AG08395 (cell line): ENCODE results near the gene BCAS1.

Experiments
- DNase-seq: peaks from one replicate; pipeline ENCODE4 v3.0.0; 2012; ENCODE audit warnings: mixed read lengths, low spot score

Gene BCAS1, protein sequence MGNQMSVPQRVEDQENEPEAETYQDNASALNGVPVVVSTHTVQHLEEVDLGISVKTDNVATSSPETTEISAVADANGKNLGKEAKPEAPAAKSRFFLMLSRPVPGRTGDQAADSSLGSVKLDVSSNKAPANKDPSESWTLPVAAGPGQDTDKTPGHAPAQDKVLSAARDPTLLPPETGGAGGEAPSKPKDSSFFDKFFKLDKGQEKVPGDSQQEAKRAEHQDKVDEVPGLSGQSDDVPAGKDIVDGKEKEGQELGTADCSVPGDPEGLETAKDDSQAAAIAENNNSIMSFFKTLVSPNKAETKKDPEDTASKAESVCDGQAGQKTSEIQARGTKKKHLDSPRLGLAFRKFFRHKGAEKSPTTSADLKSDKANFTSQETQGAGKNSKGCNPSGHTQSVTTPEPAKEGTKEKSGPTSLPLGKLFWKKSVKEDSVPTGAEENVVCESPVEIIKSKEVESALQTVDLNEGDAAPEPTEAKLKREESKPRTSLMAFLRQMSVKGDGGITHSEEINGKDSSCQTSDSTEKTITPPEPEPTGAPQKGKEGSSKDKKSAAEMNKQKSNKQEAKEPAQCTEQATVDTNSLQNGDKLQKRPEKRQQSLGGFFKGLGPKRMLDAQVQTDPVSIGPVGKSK

DNA sequence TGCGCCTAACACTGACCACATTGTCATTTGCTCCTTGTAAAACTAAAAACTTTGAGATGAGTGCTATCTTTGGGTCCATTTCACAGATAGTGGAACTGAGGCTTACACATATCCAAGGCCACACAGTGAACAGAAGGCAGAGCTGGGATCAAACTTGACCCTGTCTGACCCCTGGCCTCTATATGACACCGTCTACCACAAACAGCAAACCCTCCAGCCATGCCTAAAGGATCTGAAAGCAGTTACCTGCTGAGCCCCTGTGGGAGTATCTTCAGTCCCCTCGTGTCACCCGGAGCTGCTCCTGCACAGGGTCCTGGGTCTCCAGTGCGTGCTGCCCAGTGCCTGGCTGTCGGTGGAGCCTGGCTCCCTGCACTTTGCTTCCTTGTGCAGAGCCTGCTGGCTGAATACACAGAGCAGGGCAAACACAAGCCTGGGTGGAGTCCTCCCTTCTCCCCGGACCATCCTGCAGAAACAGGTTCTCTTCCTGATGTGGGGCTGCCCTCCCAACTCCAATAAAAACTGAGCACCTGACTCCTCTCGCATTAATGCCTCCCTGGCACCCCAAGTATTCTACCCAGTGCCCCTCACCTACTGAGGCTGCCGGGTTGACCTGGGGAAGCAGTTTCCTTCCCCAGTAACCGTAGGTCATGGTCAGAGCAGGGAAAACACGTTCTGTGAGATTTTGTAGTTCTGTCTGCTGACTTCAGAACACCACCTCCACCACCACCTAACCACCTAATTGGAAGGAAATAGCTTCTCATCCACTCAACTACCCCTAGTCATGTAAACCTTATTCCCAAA is at the start of gene BCAS1:
BCAS1 (minus strand) TSS at position 408 of the 801 bp plus-strand sequence. CDS start 11,876 bp downstream, outside the sequence.
- no peak for DNase-seq

DNA sequence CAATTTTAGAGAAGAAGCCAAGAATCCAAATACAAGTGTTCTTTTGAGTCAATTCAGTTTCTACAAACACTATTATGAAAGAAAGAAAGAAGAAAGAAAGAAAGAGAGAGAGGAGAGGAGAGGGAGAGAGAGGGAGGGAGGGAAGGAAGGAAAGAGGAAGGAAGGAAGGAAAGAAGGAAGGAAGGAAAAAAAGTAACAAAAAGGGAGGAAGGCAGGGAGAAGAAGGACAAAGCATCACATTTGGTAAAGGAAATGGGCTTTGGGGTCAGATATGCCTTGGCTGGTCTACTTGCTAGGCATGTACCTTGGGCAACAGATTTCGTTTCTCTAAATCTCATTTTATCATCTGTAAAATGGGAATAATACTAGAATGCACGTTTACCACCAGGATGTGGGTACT is 49.4 kb upstream of the BCAS1 start:
- DNase-seq: no peak

DNA sequence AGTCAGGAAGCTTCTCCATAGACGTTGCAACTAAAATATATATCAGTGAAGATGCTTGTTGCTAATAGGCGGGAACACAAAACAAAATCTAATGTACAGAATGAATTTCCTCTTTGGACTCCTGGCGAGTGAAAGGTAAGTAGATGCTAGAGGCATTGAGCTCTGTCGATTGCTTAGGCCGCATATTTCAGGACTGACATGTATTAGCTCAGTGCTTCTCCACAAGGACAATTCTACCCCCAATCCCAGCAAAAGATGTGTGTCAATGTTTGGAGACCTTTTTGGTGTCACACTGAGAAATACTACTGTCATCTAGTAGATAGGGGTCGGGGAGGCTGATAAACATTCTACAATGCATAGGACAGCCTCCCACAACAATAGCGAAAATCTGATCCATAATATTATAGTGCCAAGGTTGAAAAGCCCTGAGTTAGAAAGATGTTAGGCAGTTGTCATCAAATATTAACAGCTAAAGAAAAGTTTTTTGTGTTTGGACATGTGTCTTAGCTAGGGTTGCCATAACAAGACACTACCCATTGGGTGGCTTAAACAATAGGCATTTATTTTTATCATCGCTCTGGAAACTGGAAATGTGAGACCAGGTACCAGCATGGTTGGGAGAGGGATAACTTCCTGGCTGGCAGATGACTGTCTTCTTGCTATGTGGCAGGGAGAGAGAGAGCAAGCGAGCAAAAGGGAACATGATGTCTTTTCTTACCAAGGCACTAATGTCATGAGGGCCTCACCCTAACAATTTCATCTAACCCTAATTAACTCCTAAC is 48.0 kb upstream of the BCAS1 start:
- no peak for DNase-seq

DNA sequence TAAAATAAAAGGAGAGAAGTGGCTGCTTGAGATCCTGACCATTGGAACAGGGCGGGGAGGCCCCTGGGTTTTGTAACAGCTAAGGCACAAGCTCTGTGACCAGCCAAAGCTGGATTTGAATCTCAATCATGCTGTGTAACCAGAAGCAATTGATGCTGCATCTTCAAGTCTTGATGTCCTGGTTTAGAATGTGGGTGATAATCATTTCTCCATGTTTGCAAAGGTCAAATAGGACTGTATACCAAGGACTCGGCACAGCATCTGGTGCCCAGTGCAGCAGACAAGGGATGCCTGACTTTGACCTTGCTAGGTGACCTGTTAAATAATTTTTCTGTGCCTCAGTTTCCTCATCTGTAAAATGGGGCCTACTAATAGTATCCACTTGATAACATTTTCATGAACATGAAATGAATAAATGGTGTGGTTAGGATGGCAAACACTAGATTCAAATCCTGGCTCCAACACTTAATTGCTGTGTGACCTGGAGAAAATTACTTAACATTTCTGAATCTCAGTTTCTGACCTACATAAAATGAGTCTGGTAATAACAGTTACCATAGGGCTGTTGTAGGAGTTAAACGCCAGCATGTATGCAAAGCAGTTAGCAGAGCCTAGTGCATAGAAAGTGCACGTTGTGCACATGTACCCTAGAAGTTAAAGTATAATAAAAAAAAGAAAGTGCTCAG is 46.3 kb upstream of the BCAS1 start:
- no peak for DNase-seq

DNA sequence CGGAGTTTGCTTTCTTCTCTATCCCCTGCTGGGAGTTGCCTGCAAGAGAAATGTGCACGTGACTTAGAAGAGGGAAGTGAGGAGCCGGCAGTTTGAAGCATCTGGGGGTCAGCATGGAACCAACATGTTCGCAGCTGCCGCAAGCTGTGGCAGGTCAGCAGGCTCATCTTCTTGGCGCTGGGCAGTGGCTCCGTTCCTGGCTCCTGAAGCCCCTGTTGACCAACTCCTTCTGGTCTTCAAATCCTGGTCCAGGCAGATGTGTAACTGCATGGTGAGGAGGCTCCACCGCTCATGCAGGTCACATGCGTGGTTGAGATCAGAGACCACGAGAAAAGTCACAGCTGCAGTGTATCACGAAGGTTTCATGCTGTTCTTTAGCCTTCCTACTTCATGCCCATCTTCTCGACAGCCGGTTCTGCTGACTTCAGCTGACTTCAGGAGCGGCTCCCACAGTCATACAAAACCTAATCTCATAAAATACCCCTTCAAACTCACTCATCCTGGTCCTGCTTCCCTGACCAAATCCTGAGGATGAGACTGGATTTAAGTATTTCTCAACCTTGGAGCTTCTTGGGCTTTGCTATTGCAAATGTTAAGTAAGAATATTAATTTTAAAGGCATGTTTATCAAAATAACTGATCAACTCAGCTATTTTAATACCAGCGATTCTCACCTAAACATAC is 44.9 kb upstream of the BCAS1 start:
- peak; percentile 25 for DNase-seq

DNA sequence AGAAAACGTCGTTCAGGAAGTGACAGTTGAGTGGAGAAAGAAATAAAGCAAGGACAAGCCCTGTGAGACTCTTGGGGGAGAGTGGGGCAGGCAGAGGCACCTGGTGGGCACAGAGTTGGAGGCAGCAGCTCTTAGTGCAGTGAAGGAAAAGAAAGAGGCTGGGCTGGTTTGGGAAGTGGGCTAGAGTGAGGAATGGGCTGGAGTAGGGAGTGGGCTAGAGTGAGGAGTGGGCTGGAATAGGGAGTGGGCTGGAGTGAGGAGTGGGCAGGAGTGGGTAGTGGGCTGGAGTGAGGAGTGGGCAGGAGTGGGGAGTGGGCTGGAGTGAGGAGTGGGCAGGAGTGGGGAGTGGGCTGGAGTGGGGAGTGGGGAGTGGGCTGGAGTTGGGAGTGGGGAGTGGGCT is 43.7 kb upstream of the BCAS1 start:
- DNase-seq: no peak

DNA sequence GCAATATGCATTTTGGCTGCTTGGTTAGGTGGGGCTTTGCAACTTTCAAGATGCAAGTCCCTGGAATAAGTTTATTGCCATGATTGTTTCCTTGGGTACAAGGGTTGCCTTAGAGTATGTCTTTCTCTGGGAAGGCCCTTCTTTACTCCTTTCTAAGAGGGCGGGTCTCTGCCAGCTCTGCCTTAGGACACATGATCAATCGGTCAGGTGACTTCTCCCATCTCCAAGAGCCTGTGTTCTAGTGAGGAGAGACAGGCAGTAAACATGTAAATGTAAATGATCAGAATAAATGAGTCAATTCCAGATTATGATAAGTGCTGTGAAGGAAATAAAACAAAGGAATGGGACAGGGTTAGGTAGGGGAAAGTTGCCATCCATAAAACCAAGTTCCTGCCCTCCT is 43.2 kb upstream of the BCAS1 start:
- no peak for DNase-seq

DNA sequence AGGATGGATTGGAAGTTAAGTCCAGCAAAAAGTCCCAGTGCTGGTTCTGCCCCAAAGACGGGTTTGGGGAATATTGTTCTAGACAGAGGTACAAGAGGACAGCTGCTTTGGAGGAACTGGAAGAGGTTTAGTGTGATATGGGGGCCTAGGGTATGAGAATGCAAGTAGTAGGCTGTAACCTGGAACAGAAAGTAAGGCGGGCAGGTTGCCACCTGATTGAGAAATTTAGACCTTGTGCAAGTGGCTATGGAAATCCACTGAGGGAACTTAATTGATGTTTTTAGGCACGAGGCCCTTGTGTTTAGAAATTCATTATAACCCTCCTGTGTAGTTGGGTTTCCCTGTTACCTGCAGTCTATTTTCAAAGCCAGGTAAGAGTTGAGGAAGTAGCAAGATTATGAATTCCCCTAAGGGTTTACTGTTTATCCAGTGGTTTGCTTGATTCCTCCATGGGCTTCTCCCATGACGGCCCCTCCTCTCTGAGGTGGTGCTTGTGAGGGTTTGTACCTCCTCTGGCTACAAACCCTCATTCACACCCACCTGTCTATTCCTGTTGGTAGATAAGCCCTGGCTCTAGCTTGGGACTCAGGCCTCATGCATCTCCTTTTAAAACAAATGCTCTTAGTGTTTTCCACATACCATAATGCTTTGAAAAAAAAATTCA is 42.0 kb upstream of the BCAS1 start:
- DNase-seq: no peak

DNA sequence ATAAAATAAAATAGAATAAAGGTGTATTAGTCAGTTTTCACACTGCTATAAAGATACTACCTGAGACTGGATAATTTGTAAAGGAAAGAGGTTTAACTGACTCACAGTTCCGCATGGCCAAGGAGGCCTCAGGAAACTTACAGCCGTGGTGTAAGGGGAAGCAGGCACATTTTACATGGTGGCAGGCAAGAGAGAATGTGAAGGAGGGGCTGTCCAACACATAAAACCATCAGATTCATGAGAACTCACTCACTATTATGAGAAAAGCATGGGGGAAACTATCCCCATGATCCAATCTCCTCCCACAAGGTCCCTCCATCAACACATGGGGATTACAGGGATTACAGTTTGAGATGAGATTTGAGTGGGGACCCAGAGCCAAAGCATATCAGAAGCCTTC is 41.1 kb upstream of the BCAS1 start:
- no peak for DNase-seq

DNA sequence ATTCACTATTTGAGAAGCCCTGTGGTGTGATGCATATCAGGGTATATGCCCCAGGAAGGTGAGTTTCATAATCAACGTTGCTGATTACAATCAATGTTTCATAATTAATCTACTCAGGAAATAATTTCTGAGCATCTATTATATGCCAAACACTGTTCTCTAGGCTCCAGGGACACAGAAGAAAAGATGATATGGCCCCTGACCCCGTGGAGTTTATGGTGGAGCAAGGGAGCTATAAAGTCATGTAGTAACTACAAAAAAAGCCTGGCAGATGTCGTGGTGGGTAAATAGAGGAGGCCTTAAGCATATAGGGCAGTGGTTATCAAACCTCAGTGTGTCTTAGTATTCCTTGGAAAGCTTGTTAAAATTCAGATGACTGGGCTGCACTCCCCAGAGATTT is 40.1 kb upstream of the BCAS1 start:
- no peak for DNase-seq

DNA sequence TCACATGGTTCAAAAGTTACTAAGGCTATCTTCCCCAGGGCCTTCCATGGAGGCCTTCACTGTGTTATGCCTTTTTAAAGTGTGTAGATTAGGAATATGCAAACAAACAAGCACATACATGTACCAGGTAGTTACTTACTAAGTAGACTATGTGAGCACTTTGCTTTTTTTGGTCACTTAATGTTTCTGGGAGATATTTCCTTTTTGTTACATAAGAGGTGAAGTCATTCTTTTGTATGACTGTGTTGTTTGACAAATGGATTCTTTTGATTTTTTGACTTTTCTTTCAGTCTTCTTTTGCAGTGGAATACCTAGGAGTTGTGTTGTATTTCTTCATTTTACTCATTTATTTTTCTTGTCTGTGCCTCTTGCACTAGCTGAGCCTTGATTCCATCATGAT is 39.6 kb upstream of the BCAS1 start:
- no peak for DNase-seq

DNA sequence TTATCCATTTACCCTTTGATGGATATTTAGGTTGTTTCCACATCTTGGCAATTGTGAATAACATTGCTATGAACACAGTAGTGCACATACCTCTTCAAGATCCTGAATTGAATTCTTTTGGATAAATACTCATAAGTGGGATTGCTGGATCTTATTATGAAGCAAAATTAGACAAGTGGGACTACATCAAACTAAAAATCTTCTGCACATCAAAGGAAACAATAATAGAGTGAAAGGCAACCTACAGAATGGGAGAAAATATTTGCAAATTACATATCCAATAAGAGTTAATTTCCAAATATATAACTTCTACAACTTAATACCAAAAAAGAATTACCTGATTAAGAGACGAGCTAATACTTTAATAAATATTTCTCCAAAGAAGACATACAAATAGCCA is 38.4 kb upstream of the BCAS1 start:
- DNase-seq: no peak

DNA sequence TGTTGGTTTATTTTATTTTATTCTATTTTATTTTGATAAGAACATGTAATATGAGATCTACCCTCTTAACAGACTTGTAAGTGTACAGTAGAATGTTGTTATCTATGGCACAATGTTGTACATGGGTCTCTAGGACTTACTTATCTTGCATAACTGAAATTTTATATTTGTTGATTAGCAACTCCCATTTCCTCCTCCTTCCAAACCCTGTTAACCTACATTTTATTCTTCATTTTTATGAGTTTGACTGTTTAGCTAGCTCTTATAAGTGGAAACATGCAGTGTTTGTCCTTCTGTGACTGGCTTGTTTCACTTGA is 37.9 kb upstream of the BCAS1 start:
- no peak for DNase-seq

DNA sequence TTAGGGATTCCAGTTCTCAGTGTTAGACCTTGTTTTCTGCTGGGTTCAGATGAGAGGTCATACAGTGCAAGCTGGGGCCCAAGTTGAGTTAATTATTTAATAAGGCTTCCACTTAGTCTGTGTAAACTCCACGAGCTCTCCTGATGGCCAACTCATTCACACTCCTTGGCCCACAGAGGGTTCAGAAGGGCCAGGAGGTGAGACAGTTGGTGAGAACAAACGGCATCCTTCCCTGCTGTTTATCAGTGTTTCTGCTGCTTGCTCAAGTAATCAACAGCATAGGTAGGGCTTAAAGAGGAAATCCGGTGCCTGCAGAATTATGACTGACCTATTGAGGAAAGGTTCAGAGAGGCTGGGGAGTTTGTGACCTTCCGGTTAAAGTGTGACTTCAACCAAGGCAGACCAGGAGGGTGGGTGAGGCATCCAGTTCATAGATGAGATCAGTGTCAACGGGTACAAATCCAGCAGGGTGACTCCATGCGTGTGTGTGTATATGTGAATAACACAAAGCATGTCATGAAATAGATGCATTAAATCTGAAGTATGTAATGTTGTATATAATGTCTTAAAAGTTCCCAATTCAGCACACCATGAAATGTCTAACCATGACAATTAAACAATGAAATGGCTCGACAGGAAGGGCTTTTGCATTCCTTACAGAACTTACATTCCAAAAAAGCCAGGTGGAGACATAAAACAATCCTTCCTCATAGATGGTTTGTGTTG is 37.4 kb upstream of the BCAS1 start:
- DNase-seq: no peak

DNA sequence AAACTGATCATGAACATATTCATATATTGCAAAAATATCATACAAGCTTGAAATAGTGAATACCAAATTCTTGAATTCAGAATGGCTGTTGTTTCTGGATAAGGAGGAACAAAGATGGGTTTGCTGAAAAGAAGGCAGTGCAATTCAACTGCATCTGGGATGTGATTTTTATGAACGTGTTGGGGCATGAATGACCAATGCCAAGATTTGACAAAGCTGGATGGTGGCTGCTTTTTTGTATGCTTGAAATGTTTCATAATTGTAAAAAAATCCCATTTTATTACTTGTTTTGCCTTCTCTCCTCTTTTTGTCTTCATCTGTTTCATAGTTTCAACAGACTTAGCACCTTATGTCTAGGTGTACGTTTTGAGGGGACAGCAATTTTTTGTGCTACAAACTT is 36.8 kb upstream of the BCAS1 start:
- no peak for DNase-seq

DNA sequence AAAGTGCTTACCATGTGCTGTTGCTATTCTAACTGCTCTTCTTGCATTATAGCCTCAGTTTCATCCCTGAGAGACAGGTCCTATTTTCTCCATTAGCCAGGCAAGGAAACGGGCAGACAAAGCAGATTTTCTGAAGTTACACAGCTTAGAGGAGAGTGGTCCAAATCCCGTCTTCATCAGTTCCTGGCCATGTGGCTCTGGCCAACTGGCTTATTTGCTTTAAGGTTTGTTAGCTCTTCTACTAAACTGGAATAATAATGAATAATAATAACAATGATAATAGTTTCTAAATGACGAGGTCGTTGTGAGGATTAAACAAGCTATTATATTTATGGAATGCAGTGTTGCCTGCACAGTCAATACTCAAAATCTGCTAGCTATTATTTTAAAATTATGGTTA is 35.8 kb upstream of the BCAS1 start:
- DNase-seq: no peak

DNA sequence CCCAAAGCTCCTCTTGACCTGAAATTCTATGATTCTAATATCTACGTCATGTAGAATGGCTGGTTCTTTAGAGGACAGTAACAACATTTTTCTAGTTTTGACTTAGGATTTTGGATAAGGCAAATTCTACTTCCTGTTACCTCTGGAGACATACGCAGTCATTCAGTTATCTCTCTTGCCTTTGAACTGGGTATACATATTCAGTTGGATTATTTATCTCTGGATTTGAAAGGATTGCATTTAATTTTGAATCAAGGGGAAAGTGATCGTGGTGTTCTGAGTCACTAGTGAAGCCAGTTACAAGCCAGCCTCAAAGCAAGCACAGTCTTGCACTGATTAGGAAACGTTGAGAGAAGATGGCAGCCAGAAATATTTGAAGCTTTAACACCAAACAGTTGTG is 35.3 kb upstream of the BCAS1 start:
- DNase-seq: no peak

DNA sequence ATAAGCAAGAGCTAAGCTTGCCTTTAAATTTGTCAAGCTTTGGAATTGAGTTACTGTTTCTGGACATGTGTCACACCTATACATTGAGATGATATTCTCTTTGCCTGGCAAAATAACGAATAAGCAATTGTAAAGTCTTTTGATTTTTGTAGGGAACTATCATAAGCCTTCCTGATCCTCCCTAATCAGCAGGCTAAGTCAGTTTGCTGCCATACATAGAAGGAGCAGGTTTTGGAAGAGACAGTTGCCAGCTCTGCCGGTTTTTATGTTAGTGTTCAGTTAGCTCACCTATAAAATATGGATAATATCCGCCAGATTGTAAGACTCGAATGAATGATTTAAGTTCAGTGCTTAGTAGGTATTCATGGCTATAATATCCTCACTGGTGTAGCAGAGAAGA is 34.4 kb upstream of the BCAS1 start:
- no peak for DNase-seq

DNA sequence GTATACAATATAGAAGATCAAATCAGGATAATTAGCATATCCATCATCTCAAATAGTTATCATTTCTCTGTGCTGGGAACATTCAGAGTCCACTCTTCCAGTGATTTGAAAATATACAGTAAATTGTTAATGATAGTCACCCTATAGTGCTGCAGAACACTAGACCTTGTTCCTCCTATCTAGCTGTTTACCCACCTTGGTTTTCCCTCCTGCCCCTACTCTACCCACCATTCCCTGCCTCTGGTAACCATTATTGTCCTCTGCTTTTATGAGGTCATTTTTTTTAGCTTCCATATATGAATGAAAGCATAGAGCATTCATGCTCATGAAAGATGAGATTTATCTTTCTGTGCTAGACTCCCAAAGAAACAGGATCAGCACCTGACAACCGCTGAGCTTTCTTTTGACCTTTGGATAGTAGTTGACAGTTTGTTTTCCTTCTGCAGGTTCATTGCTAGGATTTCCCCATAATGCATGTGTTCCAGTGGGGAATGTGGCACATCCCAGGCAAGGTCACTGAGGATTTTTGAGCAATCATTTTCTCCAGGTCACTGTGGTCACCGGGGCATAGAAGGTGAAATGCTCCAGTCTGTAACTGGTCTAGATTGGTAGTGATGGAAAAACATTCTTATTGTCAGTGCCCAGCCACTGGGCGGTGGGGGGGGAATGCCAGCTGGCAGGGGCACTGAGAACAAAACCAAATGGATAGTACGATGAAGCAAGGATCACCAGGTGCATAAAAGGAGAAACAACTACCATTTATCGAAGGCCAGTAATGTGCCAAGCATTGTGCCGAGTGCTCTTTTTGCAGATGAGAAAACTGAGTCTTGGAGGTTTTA is 33.6 kb upstream of the BCAS1 start:
- no peak for DNase-seq
